ENCODE data around the gene RNF181.

RNF181 gene, protein sequence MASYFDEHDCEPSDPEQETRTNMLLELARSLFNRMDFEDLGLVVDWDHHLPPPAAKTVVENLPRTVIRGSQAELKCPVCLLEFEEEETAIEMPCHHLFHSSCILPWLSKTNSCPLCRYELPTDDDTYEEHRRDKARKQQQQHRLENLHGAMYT

DNA sequence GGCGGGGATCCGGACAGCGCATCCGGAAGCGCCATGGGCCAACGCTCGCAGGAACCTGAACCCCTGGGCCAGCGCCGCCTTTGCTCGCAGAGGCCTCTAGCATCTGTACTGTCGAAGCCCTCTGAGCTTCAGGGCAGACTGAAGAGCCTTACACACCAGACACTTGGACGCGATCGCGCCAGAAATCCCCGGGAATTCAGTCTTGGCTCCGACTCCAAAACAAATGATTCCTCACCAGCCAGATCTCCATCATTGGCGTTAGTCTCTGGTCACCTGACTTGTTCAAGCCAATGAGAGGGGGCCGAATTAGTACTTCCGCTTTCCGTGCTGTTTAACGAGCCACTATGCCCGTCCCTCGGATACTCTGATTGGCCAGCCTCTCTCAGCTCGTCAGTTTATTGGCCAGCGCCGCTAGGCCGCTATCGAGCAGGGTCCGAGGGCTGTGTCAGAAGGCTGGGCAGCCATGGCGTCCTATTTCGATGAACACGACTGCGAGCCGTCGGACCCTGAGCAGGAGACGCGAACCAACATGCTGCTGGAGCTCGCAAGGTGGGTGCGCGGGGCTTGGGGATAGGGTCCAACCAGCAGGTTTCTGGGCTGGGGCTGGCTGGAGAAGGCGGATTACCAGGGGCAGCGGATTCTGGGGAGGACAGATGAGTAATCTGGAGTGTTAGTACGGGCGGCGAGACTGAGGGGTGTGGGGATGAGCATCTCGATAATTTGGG lies at the start of gene RNF181:
Gene RNF181 (plus strand): TSS at position 445 of the 725 bp plus-strand sequence. CDS start 19 bp downstream, at position 464.
- H3K4me3 Mint-ChIP-seq = peak within 1 kb of the TSS; percentile 100
- H3K9me3 Mint-ChIP-seq = no peaks in the 10 kb centered on the region
- TF ChIP-seq, protein P1, sequence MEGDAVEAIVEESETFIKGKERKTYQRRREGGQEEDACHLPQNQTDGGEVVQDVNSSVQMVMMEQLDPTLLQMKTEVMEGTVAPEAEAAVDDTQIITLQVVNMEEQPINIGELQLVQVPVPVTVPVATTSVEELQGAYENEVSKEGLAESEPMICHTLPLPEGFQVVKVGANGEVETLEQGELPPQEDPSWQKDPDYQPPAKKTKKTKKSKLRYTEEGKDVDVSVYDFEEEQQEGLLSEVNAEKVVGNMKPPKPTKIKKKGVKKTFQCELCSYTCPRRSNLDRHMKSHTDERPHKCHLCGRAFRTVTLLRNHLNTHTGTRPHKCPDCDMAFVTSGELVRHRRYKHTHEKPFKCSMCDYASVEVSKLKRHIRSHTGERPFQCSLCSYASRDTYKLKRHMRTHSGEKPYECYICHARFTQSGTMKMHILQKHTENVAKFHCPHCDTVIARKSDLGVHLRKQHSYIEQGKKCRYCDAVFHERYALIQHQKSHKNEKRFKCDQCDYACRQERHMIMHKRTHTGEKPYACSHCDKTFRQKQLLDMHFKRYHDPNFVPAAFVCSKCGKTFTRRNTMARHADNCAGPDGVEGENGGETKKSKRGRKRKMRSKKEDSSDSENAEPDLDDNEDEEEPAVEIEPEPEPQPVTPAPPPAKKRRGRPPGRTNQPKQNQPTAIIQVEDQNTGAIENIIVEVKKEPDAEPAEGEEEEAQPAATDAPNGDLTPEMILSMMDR (IDR thresholded peaks at IDR 0.05) = no peak
- H3K27me3 Mint-ChIP-seq (ENCODE audit: low read depth, poor library complexity) = peaks cover 3% of the 10 kb centered on the region
- peaks cover 38% of the 10 kb centered on the region for H3K4me1 Mint-ChIP-seq
- DNase-seq = peak; percentile 89
- H3K36me3 Mint-ChIP-seq (ENCODE audit: low read depth) = no peaks in the 10 kb centered on the region
- peak within 1 kb of the TSS; percentile 96 for H3K27ac Mint-ChIP-seq

DNA sequence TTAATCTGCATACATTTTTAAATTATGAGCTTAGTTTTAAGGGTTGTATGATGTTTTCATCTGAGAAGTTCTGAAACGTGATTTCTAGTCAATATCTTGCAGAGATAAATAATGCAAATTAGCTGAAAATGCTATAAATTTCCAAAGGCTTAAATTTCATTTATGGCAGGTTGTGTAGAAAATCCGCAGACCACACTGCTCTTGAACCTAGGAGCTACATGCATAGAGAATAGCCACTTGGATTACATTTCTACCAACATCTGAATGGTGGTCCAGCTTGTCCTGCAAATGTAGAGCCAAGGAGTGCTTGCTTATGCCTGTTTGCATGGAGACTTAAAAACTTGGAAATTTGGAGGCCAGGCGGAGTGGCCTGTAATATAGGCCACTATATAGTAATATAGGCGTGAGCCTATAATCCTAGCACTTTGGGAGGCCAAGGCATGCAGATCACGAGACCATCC lies 49.7 kb upstream of the RNF181 start:
- Mint-ChIP-seq H3K4me3 (no peak overlapping the region), H3K36me3 (ENCODE audit: low read depth) (peaks cover 49% of the 10 kb centered on the region)

DNA sequence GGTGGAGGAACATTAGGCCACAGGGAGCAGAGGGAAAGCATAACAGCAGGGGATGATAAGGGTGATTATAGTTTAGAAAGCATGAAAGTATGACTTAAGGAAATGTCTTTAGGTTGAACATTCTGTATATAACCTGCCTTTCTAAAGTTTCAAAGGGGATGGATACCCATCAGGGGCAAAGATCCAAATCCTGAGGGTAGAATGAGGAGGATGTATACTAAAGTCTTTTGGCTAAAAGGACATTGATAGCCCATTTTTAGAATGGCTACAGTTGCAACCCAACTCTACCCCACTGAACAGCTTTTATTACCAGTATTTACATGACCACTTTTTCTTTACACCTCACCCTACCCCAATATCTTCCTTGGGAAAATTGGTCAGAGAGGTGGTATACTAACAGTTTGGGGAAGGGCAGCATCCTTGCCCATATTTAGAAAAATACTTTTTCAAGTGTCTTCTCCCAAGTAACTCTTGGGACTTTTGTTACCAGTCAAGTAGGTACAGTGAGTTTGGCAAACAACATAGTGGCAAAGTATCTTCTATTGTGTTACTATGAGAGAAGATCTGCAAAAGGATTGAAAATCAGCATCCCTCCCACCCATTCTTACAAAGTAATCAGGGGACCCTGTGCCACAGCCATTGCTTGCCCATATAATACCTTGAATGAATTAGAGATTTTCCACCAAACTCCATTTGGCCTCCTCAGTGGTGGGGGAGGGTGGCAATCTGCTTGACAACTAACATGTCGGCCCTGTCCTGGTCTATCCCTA lies 48.3 kb upstream of the RNF181 start:
- peaks cover 44% of the 10 kb centered on the region for H3K36me3 Mint-ChIP-seq (ENCODE audit: low read depth)
- peaks cover 32% of the 10 kb centered on the region for H3K4me1 Mint-ChIP-seq
- no peak for DNase-seq
- H3K4me3 Mint-ChIP-seq = no peak overlapping the region
- TF ChIP-seq, protein P1 (IDR thresholded peaks at IDR 0.05) = no peak
- peak overlapping the region; percentile 76 for H3K27ac Mint-ChIP-seq
- no peaks in the 10 kb centered on the region for H3K9me3 Mint-ChIP-seq
- no peaks in the 10 kb centered on the region for H3K27me3 Mint-ChIP-seq (ENCODE audit: low read depth, poor library complexity)

More for the DNA sequence above, 49.7 kb upstream of the RNF181 start:
- no peak for DNase-seq
- H3K27me3 Mint-ChIP-seq (ENCODE audit: low read depth, poor library complexity) = no peaks in the 10 kb centered on the region
- H3K9me3 Mint-ChIP-seq = no peaks in the 10 kb centered on the region
- TF ChIP-seq, protein P1 (IDR thresholded peaks at IDR 0.05) = no peak
- H3K4me1 Mint-ChIP-seq = peaks cover 47% of the 10 kb centered on the region
- H3K27ac Mint-ChIP-seq = no peak overlapping the region

DNA sequence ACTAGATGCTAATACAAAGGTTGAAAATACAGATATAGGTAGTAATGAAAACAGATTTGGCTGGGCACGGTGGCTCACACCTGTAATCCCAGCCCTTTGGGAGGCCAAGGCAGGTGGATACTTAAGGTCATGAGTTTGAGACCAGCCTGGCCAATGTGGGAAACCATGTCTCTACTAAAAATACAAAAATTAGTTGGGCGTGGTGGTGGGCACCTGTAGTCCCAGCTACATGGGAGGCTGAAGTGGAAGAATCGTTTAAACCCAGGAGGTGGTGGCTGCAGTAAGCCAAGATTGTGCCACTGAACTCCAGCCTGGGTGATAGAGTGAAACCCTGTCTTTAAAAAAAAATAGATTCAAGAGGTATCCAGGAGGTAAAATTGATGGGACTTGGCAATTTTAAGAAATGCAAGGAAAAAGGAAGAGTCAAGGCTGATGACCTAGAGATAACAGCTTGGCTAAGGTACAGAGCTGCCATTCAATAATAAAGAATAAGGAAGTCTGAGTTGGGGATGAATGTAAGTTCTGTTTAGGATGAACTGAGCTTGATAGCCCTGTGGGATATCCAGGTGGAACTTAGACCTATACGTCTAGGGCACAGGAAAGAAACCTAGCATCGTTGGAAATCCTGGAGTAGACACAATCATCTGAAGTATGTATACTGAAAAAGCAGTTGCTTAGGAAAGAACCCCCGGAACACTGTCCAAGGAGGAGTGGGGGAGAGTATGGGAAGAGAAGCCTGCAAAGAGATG lies 47.5 kb upstream of the RNF181 start:
- Mint-ChIP-seq H3K4me3 (no peak overlapping the region), H3K4me1 (peaks cover 24% of the 10 kb centered on the region)

DNA sequence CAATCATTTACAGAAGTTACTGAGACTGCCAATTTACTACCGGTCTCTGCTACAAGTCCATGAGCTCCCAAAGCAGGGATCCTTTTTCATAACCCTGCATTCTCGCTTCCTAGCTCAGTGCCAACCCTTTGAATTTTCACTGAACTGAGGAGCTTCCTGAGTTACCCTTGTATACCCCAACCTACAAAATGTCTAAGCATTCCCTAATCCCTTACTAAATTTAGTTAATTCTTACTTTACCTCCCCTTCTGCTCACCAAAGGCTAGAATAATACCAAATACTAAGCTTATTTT lies 47.0 kb upstream of the RNF181 start:
- H3K36me3 Mint-ChIP-seq (ENCODE audit: low read depth) = peaks cover 32% of the 10 kb centered on the region
- H3K27ac Mint-ChIP-seq = peak overlapping the region; percentile 76
- no peaks in the 10 kb centered on the region for H3K27me3 Mint-ChIP-seq (ENCODE audit: low read depth, poor library complexity)
- no peak overlapping the region for H3K4me3 Mint-ChIP-seq
- DNase-seq = no peak
- no peaks in the 10 kb centered on the region for H3K9me3 Mint-ChIP-seq
- peaks cover 19% of the 10 kb centered on the region for H3K4me1 Mint-ChIP-seq
- TF ChIP-seq, protein P1 (IDR thresholded peaks at IDR 0.05) = no peak

More for the DNA sequence above, 47.5 kb upstream of the RNF181 start:
- Mint-ChIP-seq H3K9me3 (no peaks in the 10 kb centered on the region), H3K27ac (peak overlapping the region; percentile 76), H3K27me3 (ENCODE audit: low read depth, poor library complexity) (no peaks in the 10 kb centered on the region), H3K36me3 (ENCODE audit: low read depth) (peaks cover 36% of the 10 kb centered on the region)
- no peak for DNase-seq
- TF ChIP-seq, protein P1 (IDR thresholded peaks at IDR 0.05) = no peak
